ENCODE measurements around the gene C10orf71.

The C10orf71 gene

DNA sequence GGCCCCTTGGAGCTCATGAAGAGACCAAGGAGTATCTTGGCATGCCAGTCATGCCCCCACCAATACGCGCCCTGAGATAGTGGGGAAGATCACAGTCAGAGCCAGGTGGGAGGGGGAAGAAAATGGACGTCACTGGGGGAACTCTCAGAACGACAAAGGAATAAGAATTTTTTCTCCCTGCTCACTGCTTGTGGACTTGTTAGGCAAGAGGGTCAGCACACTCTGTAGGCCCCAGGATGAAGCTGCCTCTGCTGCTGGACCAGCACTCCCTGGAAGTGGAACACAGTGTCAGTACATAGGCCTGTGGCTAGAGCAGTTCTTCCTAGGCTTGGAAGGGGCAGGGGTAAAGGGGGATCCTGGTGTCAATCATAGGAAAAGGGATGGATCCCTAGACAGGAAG, 50.4 kb downstream of the C10orf71 start:
- DNase-seq (ENCODE audit: extremely low read depth, low read depth) = no peak
- TF ChIP-seq, protein P1, sequence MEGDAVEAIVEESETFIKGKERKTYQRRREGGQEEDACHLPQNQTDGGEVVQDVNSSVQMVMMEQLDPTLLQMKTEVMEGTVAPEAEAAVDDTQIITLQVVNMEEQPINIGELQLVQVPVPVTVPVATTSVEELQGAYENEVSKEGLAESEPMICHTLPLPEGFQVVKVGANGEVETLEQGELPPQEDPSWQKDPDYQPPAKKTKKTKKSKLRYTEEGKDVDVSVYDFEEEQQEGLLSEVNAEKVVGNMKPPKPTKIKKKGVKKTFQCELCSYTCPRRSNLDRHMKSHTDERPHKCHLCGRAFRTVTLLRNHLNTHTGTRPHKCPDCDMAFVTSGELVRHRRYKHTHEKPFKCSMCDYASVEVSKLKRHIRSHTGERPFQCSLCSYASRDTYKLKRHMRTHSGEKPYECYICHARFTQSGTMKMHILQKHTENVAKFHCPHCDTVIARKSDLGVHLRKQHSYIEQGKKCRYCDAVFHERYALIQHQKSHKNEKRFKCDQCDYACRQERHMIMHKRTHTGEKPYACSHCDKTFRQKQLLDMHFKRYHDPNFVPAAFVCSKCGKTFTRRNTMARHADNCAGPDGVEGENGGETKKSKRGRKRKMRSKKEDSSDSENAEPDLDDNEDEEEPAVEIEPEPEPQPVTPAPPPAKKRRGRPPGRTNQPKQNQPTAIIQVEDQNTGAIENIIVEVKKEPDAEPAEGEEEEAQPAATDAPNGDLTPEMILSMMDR (IDR thresholded peaks at IDR 0.05; ENCODE audit: low read depth, low read length) = no peak

DNA sequence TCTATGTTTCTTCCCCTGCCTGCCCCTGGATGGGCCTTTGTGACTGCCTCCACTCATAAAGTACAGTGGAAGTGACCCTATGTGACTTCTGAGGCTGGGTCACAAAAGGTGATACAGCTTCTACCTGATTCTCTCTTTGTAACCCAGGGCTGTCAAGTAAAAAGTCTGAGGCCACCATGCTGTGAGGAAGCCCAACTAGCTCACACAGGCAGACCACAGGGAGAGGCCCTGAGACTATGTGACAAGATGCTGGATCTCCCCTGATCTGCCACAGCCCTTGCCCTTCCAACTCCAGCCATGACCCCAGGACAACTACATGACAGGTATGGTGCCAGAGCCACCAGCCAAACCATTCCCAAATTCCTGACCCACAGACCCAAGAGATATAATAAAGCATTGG, 51.2 kb downstream of the C10orf71 start:
- no peak for DNase-seq (ENCODE audit: extremely low read depth, low read depth)
- TF ChIP-seq, protein P1 (IDR thresholded peaks at IDR 0.05; ENCODE audit: low read depth, low read length) = no peak

GRCh38 chr10:49350846-49351532, 52.0 kb downstream of the C10orf71 start:
- TF ChIP-seq, protein P1 (IDR thresholded peaks at IDR 0.05; ENCODE audit: low read depth, low read length) = no peak
- no peak for DNase-seq (ENCODE audit: extremely low read depth, low read depth)

GRCh38 chr10:49351669-49352068, 52.7 kb downstream of the C10orf71 start:
- no peak for DNase-seq (ENCODE audit: extremely low read depth, low read depth)
- TF ChIP-seq, protein P1 (IDR thresholded peaks at IDR 0.05; ENCODE audit: low read depth, low read length) = no peak

GRCh38 chr10:49352323-49352722, 53.4 kb downstream of the C10orf71 start:
- DNase-seq (ENCODE audit: extremely low read depth, low read depth) = no peak
- TF ChIP-seq, protein P1 (IDR thresholded peaks at IDR 0.05; ENCODE audit: low read depth, low read length) = no peak

- TF ChIP-seq, protein P1 (IDR thresholded peaks at IDR 0.05; ENCODE audit: low read depth, low read length) = no peak
- no peak for DNase-seq (ENCODE audit: extremely low read depth, low read depth)
Observed at GRCh38 chr10:49353026-49353894, 54.3 kb downstream of the C10orf71 start.

Data from AG09319 (cell line).